EL (cell line): ENCODE data around the gene IRAK1.

Source experiments
- DNase-seq: peaks from one replicate; pipeline ENCODE4 v3.0.0-alpha.2; 2016

IRAK1 gene

DNA sequence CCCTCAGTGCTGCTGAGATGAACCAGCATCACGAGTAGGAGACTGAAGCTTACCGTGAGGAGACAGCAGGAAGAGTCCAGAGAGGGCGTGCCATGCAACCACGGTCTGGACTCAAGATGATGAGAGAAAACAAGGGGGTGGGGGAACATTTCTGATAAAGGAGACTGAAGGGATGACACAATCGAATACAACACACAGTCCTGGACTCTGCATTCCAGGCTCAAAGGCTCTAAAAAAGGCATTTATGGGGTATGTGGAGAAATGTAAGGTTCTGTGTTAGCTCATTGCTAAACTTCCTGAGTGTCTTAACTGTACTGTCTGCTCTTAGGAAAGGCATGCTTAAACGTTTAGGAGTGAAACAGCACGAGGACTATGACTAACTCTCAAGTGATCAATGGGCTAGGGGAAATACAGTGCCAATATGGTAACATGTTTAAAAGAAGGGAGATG lies 20.6 kb upstream of the IRAK1 start:
- peak; percentile 80 for DNase-seq

DNA sequence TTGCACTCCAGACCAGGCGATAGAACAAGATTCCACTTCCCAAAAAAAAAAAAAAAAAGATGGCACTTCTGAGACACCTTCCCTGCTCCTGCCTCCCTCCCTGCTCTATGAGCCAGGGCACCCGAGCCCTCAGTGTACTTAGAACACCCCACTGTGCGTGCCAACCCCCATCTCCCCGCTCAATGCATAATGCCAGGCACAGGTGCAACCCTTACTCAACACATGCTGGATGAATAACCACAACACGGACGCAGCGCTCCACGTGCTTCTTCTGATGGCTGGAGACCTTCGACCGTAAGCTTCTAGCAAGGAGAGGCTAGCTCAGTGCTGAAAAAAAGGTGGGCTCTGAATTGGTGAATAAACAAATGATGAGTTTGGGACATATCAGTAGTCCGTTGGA lies 19.9 kb upstream of the IRAK1 start:
- DNase-seq = no peak

DNA sequence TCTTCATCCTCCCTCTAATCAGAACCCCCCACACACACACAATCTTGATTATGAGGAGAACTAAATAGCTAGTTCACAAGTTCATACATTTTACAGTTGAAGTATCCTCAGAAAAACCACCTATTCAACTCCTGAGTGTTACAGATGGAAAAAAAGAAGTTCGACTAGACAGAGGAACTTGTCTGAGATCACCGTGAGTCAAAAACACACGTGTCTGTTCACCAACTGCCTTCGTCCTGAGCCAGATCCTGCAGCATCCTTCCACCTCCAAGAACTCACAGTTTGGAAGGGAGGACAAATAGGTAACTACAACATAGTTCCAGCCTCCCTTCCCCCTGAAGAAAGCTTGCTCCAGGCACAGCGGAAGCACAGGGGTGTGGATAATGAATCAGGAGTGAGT lies 19.0 kb upstream of the IRAK1 start:
- no peak for DNase-seq

DNA sequence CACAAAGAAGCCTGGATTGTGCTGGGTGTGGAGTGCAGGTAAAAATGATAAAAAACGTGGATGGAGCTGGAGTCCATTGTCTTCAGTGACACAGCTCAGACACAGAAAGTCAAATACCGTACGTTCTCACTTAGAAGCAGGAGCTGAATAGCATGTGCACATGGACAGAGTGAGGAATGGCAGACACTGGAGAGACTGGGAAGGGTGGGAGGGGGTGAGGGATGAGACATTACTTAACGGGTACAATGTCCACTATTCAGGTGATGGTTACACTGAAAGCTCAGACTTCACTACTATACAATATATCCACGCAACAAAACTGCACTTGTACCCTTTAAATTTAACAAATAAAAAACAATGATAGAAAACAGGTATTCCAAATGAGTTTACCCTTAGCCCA lies 18.1 kb upstream of the IRAK1 start:
- no peak for DNase-seq

DNA sequence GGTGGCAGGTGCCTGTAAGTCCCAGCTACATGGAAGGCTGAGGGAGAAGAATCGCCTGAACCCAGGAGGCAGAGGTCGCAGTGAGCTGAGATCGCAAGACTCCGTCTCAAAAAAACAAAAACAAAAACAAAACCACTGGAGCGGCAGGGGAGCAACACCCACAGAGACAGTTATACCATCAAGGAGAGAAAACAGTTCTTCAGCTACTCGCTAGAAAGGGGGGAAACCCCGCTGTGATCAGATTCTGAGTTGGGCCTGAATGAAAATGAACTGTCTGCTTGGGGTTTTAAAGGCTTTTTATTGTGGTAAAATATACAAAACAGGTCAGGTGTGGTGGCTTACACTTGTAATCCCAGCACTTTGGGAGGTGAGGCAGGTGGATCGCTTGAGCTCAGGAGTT lies 16.8 kb upstream of the IRAK1 start:
- no peak for DNase-seq

DNA sequence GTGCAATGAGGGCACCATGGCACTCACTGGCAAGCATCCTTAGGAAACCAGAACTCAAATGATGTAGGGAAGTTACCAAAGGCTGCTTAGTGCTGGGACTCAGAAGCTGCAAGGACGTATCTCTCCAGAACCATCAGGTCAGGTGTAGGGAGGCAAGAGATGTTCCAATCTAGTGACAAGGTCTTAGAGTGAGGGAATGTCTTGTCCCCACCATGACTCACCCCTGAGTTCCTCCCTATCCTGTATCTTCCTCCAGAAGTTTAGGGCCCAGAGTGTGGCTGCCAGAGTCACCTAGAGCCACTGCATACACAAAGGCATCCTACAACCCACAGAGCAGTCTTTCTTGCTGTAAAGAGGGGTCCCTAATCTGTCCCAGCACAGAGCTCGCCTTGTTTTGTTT lies 14.1 kb upstream of the IRAK1 start:
- DNase-seq = no peak

DNA sequence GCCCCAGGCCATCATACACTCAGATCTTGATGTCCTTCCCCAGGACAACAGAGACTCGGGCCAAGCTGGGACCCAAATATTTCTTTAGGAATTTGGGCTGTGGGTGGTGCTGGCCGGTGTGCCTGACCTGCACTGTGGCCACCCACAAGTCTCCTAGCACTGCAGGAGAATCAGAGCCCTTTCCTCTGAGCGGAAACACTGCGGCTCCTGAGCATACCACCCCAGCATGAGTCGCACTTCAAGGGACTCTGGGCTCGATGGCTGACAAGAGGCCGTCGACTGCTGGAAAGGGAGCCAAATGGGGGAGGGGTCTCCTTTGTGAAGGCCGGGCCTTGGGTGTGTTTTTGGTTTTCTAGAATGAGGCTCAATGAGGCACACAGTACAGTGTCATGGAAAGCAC lies 13.0 kb upstream of the IRAK1 start:
- DNase-seq = no peak

DNA sequence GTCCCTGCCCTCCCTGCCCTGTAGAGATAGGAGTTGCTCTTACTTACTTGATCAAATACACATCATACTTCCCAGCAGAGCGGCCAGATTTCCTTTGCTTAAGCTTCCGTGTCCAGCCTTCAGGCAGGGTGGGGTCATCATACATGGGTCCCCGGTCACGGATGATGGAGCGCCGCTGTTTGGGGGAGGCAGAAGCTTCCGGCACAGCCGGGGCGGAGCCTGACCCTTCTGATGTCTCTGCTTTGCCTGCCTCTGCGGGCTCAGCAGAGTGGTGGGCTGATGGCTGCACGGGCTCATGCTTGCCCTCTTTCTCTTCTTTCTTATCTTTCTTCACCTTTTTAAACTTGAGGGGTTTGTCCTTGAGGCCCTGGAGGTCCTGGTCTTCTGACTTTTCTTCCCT lies 12.5 kb upstream of the IRAK1 start:
- no peak for DNase-seq

DNA sequence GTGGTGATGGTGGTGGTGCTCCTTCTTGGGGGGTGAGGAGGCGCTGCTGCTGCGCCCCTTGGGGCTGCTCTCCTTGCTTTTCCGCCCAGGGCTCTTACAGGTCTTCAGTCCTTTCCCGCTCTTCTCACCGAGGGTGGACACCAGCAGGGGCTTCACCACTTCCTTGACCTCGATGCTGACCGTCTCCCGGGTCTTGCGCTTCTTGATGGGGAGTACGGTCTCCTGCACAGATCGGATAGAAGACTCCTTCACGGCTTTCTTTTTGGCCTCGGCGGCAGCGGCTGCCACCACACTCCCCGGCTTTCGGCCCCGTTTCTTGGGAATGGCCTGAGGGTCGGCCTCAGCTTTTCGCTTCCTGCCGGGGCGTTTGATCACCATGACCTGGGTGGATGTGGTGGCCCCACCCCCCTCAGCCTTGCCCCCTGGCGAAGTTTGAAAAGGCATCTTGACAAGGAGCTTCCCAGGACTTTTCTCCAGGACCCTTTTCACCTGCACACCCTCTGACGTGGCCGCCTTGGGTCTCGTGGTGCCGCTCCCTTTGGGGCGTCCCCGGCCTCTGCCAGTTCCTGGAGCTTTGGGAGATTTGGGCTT lies 11.1 kb upstream of the IRAK1 start:
- no peak for DNase-seq

DNA sequence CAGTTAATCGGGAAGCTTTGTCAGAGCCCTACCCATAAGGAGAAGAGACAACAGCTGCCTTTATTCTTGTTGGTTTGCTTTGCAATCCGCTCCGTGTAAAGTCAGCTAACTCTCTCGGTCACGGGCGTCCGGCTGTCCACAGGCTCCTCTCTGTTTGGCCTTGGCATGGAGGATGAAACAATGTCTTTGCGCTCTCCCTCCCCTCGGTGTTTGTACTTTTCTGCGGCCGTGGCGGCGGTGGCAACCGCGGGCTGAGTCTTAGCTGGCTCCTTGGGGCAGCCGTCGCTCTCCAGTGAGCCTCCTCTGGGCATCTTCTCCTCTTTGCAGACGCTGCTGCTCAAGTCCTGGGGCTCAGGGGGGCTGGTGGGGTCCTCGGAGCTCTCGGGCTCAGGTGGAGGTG lies 10.6 kb upstream of the IRAK1 start:
- DNase-seq = no peak

DNA sequence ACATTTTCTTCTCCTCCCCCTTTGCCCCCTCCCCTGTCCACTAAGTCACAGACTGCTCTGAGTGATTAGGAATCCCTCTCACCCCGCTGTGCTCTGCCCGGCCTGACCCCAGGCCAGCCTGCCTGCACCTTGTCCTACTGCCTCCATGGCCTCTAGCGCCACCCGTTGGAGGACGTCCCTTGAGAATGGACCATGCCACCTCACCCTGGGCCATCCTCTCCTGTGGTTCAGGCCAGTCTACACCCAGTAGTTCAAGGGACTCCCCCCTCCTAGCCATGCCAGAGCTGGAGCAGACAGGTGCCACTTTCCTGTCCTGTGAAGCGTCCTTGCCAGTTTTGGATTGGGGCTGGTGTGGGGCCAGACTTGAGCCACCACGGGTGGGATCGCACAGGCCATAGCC lies 9.7 kb upstream of the IRAK1 start:
- no peak for DNase-seq

DNA sequence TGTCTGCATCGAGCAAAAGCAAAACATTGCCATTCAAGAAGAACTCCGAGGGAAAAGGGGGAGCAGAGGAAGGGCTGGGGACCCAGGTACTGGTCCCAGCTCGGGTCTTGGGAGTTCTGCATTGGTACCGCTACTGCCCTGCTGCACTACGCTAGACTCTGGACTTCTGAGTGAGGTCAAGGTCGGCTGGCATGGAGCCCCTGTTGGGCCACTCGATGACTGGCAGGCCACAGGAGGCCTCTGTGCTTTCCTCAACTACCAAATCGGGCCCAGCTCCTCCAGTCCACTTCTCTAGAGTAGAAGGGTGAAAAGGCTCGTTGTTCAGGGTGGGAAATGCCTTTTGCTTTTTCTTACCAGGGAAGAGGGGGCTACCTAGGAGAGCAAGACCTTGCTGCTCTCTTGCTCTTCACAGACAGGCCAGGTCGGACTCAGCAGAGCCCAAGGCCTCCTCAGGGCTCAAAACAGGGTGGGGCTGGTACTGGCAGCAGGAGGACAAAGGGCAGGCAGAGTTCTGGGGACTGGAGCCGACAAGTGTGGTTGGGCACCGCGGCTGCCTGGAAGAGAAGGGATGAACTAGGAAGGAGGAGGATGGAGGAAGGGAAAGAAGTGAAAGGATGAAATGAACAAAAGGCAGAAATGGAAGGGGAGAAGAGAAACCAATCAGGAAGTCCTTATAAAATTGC lies 8.9 kb upstream of the IRAK1 start:
- DNase-seq = no peak

DNA sequence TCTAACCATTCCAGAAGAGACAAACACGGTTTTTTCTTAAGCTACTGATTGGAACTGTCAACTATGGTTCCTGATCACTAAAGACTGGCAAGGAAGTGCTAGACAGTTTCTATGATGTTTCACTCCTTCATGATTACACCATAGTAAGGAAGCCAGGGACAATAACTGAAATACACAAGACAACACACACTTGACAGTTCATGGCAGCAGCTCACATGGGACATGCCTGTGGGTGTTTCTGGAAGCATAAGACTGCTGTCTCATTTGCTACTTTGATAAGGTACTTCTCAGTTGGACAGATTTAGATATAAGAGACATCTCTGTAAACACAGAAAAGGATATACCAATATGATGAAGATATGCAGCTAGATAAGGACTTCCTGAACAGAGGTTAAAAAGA lies 8.3 kb upstream of the IRAK1 start:
- DNase-seq = no peak

DNA sequence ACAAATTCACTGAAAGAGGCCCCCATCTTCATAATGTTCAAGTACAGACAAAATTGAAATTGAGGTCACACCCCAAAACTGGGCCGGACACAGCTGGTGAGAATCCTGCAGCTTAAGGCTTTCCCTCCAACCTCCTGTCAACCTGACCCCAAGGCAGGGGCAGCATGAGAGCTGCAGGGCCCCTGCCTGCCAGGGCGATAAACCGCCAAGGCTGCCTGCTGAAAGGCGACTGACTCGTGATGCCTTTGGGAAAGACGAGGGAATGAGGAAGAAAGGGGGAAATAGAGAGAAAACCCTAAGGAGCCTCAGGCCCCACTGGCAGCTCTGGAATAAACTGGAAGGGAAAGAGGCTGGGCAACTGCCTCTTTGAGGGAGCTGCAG lies 7.3 kb upstream of the IRAK1 start:
- DNase-seq = no peak

DNA sequence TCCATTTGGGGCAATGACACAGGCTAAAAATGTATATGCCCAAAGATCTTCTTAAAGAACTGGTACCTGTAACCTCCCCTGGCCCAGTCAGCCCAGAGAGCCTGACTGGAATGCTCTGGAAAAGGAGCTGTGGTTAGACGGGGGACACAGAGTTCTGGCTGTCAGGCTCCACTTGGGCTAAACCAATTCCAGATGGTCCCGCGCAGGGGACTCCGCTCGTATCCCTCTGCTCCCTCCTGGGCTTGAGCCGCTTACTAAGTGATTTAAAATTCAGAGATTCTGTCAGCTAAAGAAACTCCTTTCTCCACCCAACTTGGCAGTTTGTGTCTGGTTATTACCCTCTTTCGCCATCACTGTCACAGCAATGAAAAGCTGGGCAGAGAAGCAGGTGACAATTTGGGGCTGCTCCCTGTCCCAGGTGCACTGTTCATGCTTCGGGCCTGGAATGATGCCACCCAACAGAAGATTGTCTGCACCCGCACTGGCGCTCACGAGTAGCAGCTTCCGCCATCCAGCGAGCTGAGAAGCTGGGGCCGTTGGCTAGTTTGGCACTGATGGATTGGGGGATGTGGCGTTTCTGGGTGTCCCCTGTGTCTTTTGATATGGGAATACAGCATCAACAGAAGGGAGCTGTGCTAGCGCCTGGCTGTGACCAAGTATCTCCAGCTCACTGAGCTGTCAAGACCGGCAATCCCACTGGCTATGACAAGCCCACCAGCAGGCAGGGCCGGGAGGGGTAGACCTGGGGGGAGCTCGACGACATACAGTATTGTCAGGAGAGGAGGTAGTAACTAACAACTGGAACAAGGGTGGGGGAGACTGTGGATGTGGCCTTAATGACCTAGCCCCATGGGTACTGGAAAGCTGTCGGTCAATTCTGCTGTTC lies 6.7 kb upstream of the IRAK1 start:
- no peak for DNase-seq

DNA sequence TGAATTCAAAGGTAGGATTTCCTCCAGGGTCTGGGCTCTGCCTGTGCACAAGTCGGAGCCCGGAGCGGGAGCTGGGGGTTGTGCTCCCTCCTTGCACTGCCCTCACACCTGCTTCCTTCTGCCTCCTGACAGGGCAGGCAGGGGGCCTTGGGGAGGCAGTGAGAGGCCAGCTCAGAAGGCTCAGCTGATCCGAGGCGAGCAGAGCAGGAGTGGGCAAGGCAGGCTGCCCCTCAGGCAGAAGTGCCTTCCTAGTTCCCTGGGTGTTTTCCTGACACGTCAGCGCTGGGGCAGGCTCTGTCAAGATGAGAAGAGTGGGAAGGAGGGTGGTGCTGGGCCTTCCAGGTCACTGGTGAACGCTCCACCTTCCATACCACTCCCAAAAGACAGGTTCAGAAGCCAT lies 5.5 kb upstream of the IRAK1 start:
- no peak for DNase-seq

DNA sequence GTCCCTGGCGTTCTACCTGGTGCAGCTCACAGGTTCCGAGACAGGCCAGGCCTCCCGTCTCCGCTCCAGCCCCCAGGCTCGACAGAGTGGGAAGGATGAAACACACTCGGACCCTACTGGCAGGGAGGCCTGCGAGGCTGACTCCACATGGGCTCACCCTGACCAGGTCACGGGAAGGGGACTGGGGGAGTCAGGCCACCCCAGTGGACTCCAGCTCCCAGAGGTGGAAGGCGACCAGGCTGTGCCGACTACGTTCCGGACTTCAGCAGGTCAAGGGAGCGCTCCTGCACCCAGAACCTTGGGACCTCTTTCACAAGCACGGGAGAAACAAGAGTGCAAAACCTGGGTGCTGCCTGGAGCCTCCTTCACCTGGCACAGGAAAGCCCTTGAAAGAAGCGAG lies 4.6 kb upstream of the IRAK1 start:
- no peak for DNase-seq

DNA sequence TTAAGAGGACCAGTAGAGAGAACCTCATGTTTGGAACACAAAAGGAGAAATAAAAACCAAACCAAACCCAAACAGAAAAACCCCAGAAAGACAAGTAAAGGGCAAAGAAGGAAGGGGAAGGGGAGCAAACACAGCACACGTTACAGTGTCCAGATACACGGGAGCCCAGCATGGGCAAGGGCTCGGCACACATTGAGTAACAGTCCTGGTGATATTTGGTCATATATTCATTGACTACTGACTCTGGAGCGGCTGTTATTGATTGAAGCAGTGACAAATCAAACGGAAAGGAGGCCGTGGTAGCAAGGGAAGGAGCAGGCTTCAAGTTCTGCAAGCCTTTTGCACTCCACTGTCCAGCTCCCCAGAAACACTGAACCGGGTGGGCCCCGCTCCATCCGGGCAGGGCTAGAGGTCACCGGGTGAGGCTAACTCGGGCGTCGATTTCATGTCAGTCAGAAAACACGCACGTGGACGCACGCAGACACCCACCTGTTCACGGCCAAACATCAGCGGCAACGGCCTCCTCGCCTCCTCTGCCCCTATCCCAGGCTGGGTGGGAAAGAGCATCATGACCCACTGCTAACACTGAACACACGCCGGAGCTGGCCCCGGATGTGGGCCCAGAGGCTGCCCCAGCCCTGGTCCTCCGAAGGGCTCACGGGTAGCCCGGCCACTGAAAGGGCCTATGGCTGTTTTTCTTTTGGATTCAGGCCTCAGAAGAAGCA lies 3.7 kb upstream of the IRAK1 start:
- DNase-seq = no peak

DNA sequence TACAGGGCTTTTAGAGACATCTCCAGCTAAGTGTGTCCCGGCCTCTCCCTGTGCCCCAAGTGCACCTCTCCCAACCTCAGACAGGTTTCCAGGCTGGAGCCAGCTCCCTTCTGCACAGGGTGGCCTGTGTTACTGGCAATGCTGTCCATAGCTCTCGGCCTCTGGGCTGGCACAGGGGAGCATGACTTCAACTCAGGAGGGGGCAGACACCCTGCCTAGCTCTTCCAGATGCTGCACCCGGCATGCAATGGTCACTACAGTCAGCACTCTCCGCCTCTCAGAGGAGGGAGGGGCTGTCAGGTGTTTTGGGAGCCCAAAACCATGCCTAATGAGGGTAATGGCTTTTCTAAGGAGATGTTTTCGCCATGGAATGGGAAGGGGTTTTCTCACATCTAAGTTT lies 2.4 kb upstream of the IRAK1 start:
- no peak for DNase-seq

DNA sequence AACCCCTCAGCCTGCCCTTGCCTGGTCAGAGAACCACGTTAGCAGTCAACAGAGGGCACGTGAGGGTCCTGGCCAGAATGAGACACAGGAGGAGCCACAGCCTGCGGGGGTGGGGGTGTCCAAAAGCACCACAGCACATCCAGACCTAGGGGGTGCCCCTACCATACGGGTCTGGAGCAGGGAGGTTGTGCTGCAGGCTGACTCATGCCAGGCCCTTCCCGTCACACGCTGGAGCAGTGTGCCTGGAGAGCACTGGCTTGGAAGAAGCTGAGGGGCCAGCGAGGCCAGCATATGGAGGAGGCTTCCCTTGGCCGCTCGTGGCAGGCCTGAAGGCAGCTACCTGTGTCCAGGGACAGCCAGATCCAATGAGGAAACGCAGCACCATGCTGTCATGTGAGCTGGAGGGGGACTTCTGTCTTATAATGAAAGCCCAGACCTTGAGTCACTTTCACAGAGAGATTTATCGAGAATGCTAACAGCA lies 1.5 kb upstream of the IRAK1 start:
- peak; percentile 77 for DNase-seq

DNA sequence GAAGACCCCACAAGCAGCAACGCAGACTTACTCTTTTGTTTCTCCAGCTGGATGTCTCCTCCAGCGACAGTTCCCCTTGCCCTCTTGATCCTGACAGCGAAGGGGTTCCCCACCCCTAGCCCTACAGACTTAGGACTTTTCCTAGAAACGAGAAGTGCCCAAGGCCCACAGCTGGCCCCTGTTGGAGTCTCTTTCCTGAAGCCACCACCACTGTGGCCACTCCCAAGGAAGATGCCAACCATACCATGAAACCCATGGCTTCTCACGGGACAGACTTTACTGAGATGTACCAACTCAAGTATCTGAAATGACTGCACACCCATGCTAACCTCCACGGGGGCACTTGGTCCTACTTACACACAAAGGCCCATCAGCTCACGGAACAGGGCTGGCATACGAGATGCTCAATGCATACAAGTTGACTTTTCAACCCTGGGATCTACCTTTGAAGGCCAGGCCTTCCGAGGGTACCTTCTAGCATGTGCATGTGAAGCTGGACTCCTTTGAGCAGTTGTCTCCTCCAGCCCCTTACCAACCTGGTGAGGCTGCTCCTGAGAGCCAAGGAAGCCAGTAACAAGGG lies 924 bp upstream of the IRAK1 start:
- peak; percentile 21 for DNase-seq

DNA sequence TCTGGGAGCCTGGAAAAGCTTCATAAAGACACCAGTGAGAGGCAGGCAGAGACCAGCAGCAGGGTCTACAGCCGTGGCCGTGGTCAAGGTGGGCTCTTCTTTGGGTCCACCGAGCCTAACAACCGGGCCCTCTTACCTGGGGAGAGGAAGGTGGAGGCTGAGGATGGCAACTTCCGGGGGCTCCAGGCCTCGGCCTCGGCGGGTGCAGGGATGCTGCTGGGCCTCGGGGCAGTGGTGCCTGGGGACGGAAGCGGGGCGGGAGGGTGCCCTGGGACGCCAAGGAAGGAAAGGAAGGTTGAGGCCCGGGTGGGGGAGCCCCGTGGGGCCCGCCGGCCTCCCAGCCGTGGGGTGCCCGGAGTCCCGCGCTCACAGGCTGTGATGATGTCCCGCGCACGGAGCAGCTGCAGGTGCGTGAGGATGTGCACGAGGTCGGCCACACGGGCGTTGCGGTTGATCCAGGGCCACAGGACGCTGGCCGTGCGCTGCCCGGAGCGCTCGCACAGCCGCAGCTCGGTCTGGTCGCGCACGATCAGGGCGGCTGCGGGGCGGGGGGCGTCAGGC lies 561 bp downstream of the IRAK1 start:
- DNase-seq = peak; percentile 17
